GM12801 (cell line): ENCODE measurements around the gene GPATCH8.

Experiments used
- TF ChIP-seq, protein P1 (sequence below): IDR thresholded peaks from one replicate; pipeline ENCODE4 v1.5.1; 2011; ENCODE audit warnings: control low read depth; ENCODE audit not compliant: insufficient read length; ENCODE audit errors: extremely low read depth

Gene GPATCH8

DNA sequence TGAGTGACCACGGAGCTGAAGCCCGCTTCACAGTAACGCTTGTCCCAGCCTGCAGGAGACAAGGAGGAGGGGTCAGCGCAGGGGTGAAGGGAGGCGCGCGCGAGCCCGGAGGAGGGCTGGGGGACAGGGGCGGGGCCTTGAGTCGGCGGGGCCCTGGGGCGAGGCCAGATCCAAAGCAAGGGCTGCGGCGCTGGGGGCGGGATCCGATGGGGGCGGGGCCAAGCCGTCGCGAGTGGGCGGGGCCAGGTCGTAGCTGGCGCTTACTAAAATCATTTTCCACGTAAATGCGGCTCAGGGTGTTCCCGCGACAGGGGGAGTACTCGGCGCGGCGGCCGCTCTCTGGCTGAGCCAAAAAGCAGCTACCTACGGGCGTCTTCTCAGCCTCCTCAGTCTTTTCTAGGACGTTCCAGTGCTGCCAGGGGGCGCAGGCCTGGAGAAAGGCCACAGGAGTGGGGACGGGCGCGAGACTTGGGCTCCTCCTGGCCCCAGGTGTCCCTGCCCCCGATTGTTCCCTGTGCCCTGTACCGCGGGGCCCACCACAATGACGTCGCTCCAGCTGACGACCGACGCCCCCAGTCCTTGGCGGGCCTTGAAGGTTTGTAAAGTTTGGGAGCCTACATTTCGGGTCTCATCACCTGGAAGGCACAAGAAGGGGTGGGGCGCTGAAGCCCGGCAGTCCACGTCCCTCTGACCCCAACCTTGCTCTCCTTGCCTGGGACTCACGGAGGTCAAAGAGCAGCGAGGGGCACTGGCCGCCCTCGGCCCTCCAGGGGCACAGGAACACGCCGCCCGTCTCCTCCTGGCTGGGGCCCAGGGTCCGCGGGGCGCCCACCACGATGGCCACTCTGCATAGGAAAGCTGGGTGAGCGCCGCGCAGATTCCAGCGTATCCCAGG, 117.7 kb downstream of the GPATCH8 start:
- TF ChIP-seq, protein P1, sequence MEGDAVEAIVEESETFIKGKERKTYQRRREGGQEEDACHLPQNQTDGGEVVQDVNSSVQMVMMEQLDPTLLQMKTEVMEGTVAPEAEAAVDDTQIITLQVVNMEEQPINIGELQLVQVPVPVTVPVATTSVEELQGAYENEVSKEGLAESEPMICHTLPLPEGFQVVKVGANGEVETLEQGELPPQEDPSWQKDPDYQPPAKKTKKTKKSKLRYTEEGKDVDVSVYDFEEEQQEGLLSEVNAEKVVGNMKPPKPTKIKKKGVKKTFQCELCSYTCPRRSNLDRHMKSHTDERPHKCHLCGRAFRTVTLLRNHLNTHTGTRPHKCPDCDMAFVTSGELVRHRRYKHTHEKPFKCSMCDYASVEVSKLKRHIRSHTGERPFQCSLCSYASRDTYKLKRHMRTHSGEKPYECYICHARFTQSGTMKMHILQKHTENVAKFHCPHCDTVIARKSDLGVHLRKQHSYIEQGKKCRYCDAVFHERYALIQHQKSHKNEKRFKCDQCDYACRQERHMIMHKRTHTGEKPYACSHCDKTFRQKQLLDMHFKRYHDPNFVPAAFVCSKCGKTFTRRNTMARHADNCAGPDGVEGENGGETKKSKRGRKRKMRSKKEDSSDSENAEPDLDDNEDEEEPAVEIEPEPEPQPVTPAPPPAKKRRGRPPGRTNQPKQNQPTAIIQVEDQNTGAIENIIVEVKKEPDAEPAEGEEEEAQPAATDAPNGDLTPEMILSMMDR = no peak

DNA sequence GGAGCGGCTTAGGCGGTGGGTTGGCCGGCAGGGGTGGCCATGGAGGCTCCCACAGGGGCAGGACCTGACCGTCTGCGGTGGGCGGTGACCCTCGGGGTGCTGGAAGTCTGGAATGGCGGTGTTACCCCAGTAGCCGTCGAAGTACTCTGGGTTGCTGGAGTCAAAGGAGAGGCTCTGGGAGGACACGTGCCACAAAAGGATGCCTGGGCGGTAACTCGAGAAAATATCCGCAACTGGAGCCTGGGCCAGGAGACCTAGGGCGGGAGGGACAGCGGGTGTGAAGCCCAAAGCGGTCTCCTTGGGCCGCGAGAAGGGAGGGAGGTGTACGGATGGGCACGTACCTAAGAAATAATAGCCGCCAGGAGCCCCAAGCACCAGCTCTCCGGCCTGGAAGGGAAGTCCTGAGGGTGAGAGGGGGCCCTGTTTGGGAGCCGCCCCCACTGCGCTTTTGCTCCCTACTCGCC, 118.4 kb downstream of the GPATCH8 start:
- TF ChIP-seq, protein P1 = no peak

DNA sequence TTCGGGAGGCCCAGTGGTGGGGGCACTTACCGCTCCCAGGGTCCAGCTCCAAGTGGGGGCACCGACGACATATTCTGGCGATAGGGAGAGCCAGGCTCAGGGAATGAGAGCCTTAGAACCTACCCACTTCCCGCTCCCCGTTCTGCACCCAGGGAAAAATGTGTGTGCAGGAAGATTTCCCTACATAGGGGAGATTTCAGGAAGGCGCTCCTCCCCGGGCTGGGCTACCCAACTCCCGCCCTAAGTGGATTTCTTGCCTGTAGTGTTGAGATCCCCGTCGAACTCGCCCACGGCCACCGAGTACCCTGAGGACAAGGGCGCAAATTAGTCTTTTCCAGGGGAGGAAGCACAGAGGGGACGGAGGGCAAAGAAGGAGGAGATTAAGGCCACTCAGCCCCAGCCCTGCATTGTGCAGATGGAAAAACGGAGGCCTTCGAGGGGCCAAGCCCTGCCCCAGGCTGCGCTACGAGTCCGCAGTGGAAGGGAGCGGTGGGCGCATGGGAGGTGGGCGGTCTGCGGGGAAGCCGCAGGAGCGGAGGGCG, 118.9 kb downstream of the GPATCH8 start:
- TF ChIP-seq, protein P1 = no peak

DNA sequence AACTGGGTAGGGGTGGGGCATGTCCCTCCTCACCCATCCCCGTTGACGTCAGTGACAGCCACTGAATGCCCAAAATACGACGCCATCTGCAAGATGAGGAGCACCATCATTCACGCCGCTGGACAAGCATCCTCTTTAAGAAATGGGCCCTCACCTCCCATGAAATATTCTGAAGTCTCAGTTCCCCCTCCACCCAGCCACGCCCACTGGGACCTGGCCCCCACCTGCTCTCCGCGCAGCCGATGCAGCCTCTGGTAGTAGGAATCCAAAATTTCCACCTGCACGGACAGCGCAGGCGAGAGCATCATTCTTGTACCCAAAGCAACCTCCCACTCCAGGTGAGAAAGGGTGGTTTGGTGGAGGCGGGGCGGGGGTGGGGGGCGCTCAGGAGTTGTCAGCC, 119.3 kb downstream of the GPATCH8 start:
- TF ChIP-seq, protein P1 = no peak

DNA sequence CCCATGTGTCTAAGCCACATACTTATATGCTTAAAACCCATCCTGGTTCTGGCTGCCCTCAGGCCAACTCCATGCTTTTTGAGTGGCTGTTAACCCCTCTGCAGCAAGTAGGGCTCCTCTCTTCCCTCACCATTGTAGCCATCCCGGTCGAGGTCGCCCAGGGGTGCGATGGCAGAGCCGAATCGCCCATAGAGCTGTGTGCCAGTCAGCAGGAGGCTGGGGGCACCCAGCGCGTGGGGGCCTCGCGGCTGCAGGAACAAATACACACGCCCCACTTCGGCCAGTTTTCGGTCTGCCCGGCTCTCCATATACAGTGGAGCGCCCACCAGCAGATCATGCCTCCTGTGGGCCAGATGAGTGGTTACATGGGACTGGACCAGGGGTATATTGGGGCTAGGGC, 119.8 kb downstream of the GPATCH8 start:
- TF ChIP-seq, protein P1 = no peak

DNA sequence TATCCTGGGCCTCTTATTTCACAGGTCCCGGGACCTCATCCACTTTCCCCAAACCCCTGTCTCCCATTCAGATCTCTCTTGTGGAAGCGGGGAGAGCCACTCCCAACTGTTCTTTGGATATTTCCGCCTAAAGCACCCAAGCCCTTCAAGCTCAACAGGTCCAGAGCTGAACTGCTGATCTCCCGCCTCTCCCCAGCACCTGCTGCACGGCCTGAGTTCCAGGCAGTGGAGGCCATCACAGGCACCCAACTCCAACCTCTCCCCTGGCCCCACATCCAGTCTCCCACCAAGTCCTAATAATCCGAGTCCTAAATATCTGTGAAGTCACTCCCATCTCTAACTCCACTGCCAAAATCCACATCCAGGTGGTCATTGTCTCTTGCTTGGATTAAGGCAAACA, 120.3 kb downstream of the GPATCH8 start:
- TF ChIP-seq, protein P1 = no peak

DNA sequence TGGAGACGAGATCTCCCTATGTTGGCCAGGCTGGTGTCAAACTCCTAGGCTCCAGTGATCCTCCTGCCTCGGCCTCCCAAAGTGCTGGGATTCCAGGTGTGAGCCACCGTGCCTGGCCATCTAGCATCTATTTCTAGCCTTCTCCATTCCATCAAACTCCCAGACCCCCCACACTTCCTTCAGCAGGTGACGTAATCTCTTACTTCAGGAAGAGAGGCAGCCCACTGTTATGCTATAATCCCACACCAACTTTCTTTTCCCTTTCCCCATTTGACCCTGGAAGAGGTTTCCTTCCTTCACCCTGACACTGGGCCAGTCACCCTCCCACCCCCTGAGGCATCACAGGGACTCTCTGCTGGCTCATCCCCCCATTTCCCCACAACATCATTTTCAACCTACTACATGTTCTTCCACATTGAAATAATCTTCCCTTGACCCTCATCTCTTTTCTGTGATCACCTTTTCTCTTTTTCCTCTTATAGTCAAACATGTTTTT, 121.3 kb downstream of the GPATCH8 start:
- TF ChIP-seq, protein P1 = no peak
